Germinal center (tissue), 1 donor: ENCODE data around the gene FOXP3.
A peak's percentile ranks its signal among the peaks of the same experiment; 100 is the strongest.

Source experiments
- DNase-seq: peaks from one replicate; pipeline ENCODE4 v3.0.0; 2012; ENCODE audit warnings: mixed read lengths, low spot score

FOXP3 gene

GRCh38 chrX:49250066-49250465, 14.4 kb downstream of the FOXP3 start:
- DNase-seq = no peak

DNA sequence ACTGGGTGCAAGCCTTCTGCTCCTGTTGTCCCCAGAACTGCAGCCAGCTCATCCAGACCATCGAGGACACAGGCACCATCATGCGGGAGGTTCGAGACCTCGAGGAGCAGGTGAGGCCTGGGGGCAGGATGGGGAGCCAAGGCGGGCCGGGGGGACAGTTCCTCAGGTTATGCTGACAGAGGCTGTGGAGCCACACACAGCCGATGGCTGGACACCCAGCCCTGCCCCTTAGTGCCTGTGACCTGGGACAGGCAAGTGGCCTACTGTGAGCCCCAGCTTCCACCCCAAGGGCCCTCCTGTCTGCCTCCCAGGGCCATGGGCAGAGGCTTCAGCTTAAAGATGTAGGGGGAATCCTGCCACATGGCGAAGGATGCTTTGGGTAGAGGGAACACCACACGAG, 14.9 kb downstream of the FOXP3 start:
- DNase-seq = no peak

DNA sequence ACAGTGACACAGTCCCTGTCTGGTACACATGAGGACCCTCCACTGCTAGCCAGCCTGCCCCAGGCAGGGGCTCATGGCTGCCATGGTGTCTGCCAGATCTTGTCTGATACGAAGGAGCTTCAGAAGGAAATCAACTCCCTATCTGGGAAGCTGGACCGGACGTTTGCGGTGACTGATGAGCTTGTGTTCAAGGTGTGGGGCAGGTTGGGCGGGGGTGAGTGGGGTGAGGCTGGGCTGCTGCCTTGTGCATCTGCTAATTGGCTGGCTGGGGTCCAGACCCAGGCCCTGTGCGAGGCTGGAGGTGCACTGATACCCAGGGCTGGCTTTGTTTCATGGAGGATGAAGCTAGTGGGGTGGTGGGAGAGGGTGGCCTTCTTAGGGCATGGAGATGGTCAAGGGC, 15.4 kb downstream of the FOXP3 start:
- DNase-seq = no peak

DNA sequence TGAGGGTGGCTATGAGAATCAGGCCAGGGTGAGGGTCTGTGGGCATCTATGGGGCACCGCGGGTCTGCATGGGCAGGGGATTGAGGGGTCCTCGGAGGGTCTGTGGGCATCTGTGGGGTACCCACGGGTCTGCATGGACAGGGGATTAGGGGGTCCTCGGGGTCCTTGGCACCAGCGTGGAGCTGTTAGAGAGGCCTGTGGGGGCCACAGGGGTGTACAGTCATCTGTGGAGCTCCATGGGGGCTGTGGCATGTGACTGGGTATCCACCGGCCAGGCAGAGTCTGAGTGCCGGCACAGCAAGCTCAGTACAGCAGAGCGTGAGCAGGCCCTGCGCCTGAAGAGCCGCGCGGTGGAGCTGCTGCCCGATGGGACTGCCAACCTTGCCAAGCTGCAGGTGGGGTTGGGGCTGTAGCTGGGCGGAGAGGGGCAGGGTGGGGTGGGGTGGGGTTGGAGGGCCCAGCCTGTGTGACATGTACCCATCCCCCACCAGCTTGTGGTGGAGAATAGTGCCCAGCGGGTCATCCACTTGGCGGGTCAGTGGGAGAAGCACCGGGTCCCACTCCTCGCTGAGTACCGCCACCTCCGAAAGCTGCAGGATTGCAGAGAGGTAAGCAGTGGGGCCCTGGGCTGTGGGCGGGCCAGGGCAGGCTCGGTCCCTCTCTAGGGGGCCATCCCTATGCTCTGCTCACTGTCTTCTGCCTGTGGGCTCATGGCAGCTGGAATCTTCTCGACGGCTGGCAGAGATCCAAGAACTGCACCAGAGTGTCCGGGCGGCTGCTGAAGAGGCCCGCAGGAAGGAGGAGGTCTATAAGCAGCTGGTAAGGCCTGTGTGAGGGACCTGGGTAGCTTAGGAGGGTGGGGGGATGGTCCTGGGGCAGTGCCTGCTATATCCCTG, 16.3 kb downstream of the FOXP3 start:
- DNase-seq = no peak

DNA sequence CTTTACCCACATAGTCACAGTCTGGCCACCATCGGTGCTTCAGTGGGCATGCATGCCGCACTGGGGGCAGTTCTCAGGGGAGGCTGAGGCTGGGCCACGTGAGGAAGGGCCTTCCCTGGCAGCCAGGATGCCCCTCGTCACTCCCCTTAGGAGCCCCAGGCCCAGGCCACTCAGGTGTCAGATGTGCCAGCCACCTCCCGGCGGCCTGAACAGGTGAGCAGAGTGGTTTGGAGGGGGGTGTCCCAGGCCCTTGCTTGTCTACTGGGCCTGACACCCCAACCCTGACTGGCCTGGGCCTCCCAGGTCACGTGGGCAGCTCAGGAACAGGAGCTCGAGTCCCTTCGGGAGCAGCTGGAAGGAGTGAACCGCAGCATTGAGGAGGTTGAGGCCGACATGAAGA, 17.2 kb downstream of the FOXP3 start:
- DNase-seq = no peak

- DNase-seq = no peak
Observed at GRCh38 chrX:49246541-49246940, 18.0 kb downstream of the FOXP3 start.

DNA sequence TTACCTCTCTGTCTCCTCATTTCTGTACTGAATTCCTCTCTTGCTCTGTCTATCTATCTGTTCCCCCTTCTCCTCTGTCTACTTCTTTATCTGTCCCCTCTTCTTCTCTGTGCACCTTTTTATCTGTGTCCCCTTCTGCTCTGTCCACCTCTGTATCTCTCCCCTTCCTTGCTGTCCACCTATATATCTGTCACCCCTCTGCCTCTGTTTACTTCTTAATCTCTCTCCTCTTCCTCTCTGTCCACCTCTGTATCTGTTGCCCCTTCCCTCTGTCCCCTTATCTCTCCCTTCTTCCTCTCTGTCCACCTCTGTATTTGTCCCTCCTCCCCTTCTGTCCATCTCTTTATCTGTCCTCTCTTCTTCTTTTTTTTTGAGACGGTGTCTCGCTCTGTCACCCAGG, 20.3 kb downstream of the FOXP3 start:
- no peak for DNase-seq

- no peak for DNase-seq
Observed at GRCh38 chrX:49243166-49243565, 21.3 kb downstream of the FOXP3 start.

GRCh38 chrX:49242545-49243066, 21.9 kb downstream of the FOXP3 start:
- no peak for DNase-seq

DNA sequence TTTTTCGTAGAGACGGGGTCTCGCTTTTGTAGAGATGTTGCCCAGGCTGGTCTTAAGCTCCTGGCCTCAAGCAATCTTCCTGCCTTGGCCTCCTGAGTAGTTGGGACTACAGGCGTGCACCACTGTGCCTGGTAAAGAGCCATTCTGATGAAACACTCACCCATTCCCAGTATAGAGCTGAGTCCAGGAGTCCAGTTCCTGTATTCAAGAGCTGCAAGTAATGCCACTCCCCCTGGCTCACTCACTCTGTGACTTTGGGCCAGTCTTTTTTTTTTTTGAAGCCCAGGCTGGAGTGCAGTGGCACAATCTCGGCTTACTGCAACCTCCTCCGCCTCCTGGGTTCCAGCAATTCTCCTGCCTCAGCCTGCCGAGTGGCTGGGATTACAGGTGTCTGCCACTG, 25.8 kb downstream of the FOXP3 start:
- DNase-seq = no peak

DNA sequence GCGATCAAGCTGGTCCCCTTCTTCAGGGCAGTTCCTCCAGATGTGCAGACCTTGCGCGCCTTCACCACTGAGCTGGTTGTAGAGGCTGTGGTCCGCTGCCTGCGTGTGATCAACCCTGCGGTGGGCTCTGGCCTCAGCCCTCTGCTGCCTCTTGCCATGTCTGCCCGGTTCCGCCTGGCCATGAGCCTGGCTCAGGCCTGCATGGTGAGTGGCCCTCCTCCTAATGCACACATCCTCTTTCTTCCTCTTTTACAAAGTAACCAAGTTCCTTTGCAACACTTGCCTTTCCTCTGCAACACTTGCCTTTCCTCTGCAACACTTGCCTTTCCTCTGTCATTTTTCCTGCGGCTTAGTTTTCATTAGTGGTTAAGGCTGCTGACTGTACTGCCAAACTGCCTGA, 27.4 kb downstream of the FOXP3 start:
- peak; percentile 19 for DNase-seq

DNA sequence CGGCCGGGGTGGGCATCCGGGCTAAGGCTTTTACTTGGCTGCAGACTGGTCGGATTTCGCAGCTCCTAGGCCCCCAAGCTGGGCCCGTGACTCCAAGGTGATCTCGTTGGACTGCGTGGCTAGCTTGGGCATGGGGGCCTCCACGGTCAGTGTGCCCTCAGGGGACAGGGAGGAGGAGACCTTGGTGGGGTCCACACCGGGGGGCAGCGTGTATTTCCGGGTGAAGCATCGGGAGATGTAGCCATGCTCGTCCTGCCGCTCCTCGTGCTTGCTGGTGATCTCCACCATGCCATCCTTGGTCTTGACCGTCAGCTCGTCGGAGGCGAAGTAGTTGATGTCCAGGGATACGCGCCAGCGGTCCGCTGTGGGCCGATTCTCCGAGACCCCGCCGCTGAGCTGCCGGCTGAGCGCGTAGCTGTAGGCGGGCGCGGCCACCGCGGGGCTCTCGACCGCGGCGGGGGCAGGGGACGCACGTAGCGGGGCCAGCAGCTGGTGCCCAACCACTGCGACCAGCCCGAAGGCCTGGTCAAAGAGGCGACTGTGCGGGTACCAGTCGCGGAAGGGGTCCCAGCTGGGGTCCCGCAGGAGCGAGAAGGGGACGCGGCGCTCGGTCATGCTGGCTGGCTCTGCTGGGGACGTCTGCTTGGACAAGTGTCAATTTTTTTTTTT, 30.5 kb downstream of the FOXP3 start:
- no peak for DNase-seq

DNA sequence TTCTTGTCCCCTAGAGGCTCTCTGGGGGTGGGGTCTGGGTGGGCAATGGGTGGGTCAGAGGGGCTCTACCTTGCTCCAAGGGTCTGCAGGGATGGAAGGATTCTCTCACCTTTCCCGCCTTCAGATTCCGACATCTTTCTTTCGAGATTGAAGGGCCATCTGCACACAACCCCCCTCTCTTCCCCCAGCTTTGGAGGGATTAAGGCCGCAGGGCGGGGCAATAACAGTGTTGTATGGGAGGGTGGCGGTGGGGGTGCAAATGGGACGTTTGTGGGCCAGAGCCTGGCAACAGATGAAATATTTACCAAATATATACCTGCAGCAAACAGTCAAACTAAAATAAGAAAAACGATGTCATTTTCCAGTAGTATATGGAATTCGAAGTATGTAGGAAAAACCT, 31.3 kb downstream of the FOXP3 start, which contains the start of gene CACNA1F:
CACNA1F (minus strand) TSS at position 165 of the 400 bp plus-strand sequence; CDS start at position 134, 31 bp downstream.
- DNase-seq = no peak

DNA sequence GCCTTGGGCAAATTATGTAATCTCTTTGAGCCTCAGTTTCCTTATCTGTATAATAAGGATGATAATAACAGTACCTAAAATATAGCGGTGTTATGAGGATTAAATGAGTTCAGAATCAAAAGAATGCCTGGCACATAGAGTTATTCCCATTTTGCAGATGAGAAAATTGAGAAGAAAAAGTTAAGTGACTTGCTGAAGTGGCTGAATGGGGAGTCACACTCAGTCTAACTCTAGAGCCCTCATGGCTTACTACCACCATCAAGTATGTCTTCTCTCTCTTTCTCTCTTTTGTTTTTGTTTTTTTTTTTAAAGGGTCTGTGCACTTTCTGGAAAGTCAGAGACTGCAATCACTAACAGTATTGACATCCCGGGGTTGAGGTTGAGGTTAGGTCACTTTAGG, 32.0 kb downstream of the FOXP3 start:
- DNase-seq = no peak

DNA sequence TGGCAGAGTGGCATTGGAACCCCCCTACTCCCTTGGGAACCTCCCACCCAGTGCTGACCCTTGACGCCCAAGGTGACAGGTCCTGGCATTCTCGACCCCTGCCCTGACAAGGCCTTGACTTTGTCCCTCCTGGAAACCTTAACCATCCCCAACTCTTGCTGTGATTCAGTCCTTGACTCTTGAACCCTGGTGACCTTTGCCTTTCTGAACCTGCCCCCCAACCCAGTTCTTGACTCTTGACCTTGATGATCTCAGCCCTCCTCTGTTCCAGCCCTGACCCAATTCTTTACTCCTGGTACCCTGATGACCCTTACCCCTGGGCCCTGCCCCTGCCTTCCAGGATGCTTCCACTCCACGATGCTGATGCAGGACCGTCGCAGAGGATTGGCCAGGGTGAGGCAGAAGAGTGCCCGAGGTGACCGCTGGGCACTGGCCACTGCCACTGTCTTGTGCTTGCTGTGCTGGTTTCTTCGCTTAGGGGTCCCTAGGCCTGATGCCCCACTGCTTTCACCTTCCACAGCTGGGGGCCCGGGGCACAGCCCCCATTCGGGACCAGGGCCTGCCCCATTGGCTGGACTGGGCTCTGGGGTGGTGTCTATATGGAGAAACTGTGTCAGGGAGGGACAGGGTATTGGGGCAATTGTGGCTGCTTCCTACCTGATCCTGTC, 33.0 kb downstream of the FOXP3 start:
- no peak for DNase-seq

DNA sequence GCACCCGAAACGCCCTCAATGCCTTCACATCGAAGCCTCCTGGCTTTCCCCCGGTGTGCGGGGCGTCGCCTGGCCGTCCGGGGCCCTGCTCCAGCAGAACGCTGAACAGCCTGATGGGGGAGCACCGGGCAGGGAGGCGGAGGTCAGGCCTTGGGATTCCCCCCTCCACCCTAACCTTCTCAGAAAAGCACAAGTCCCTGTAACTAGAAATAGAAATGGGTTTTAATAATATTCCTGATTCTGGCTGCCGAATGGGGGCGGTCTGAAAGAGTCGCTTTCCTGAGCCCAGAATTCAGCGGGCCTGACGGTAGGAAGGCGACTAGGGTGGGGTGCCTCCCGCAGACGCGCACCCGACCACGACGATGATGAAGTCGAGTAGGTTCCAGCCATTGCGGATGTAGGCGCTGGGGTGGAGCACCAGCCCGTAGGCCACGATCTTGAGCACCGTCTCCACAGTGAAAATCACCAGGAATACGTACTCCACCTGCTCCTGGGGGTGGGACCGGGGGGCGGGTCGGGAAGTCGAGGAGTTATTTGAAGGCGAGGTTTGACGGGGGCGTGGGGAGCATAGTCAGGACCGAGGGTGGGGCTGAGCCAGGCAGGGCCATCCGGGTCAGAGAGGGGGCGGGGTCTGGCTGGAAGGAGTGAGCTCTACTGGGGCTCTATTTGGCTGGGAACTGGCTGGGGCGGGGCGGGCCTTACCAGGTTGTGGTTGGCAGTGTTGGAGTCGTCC, 33.8 kb downstream of the FOXP3 start:
- peak; percentile 80 for DNase-seq

DNA sequence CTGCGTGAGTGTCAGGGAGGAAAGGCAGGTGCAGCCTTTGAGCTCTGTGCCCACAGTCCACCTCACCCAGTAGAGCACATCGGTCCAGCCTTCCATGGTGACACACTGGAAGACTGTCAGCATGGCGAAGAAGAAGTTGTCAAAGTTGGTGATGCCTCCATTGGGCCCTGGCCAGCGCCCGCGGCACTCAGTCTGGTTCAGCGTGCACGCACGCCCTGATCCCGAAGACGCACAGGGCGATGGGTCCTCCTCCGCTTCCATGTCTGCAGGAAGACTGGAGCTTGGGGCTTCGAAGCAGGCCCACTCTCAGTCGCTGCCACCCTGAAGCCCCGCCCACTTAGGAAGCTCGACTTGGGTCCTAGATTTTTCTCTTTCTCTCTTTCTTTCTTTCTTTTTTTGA, 36.3 kb downstream of the FOXP3 start:
- DNase-seq = no peak

GRCh38 chrX:49227726-49228125, 36.8 kb downstream of the FOXP3 start:
- no peak for DNase-seq

GRCh38 chrX:49226946-49227345, 37.6 kb downstream of the FOXP3 start:
- no peak for DNase-seq

- no peak for DNase-seq
Observed at GRCh38 chrX:49225858-49226257, 38.7 kb downstream of the FOXP3 start.

GRCh38 chrX:49221868-49222267, 42.6 kb downstream of the FOXP3 start:
- DNase-seq = peak; percentile 14

DNA sequence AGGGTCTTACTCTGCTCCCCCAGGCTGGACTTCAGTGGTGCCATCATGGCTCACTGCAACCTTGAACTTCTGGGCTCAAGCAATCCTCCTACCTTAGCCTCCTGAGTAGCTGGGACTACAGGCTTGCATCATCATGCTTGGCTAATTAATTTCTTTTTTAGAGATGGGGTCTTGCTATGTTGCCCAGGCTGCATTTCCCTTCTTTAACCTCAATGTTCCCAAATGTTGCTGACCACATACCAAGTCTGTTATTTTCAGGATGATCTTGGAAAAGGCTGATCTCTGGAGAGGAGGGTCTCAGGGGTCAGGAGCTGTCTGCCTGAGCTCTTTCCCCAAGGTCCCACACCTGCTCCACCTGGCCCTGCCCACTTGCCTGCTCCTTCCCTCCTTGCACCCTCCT, 44.4 kb downstream of the FOXP3 start:
- DNase-seq = no peak
